BLaER1 treated with 17β-estradiol and CSF1 and Interleukin-3, amounts not matched to agents 10 nM and 100 nM (cell line): Measurements from ENCODE around the gene FN3K.
A peak's percentile ranks its signal among the peaks of the same experiment; 100 is the strongest.

Experiments used
- H3K27ac ChIP-seq, 11 experiments: shearing (Covaris generic); formaldehyde crosslinking; 2 replicates each; pipeline ENCODE4 v1.8.1; 2022
- H3K27me3 ChIP-seq, 11 experiments: shearing (Covaris generic); formaldehyde crosslinking; 2 replicates each; pipeline ENCODE4 v1.8.1; 2022
- H3K36me3 ChIP-seq, 11 experiments: shearing (Covaris generic); formaldehyde crosslinking; 2 replicates each; pipeline ENCODE4 v1.8.1; 2022
- H3K4me1 ChIP-seq, 10 experiments: shearing (Covaris generic); formaldehyde crosslinking; 2 replicates each; pipeline ENCODE4 v1.8.1; 2022
- H3K4me2 ChIP-seq, 11 experiments: shearing (Covaris generic); formaldehyde crosslinking; 2 replicates each; pipeline ENCODE4 v1.8.1; 2022
- H3K4me3 ChIP-seq, 10 experiments: shearing (Covaris generic); formaldehyde crosslinking; 2 replicates each; pipeline ENCODE4 v1.8.1; 2022
- H3K9ac ChIP-seq, 11 experiments: shearing (Covaris generic); formaldehyde crosslinking; 2 replicates each; pipeline ENCODE4 v1.8.1; 2022
- H3K9me3 ChIP-seq, 11 experiments: shearing (Covaris generic); formaldehyde crosslinking; replicated peaks in 1 of 11; 2 replicates each; pipeline ENCODE4 v1.8.1; 2022
- H4K20me1 ChIP-seq, 11 experiments: shearing (Covaris generic); formaldehyde crosslinking; 2 replicates each; pipeline ENCODE4 v1.8.1; 2022
- Cebpa-rat ChIP-seq, 11 experiments: shearing (Covaris generic); IDR thresholded peaks; 2 replicates each; pipeline ENCODE4 v1.8.1; 2022

The FN3K gene

GRCh38 chr17:82692268-82692667, 43.1 kb upstream of the FN3K start:
- H3K4me3 ChIP-seq: no peak overlapping the region

GRCh38 chr17:82693168-82693867, 42.1 kb upstream of the FN3K start:
- Histone ChIP-seq H3K9ac (no peak overlapping the region), H3K36me3 (peaks cover 0 to 28% (median 12%) of the 10 kb centered on the region in 11 experiments; a peak in 12 of 22 replicates), H3K4me3 (no peak overlapping the region), H3K4me1 (peaks cover 19 to 54% (median 45%) of the 10 kb centered on the region in 10 experiments), H4K20me1 (peaks cover 0 to 23% (median 13%) of the 10 kb centered on the region in 11 experiments; a peak in 10 of 22 replicates), H3K4me2 (peak overlapping the region in 3 of 11 experiments; percentile 87 to 94 (median 88); a peak in 5 of 22 replicates), H3K27me3 (peaks cover 25 to 37% (median 31%) of the 10 kb centered on the region in 11 experiments), H3K27ac (no peak overlapping the region), H3K9me3 (peaks cover 32 to 43% (median 40%) of the 10 kb centered on the region in 11 experiments)
- no peak for TF ChIP-seq Cebpa-rat (IDR thresholded peaks at IDR 0.05)

More at GRCh38 chr17:82692268-82692667, 43.1 kb upstream of the FN3K start:
- Histone ChIP-seq H3K9me3 (peaks cover 32 to 43% (median 40%) of the 10 kb centered on the region in 11 experiments), H3K27ac (no peak overlapping the region), H3K9ac (no peak overlapping the region), H4K20me1 (peaks cover 0 to 16% (median 6%) of the 10 kb centered on the region in 11 experiments; a peak in 9 of 22 replicates), H3K27me3 (peaks cover 16 to 28% (median 22%) of the 10 kb centered on the region in 11 experiments), H3K4me1 (peaks cover 12 to 49% (median 36%) of the 10 kb centered on the region in 10 experiments), H3K4me2 (peak overlapping the region in 9 of 11 experiments; percentile 42 to 94 (median 86); a peak in 18 of 22 replicates), H3K36me3 (peaks cover 0 to 28% (median 12%) of the 10 kb centered on the region in 11 experiments; a peak in 12 of 22 replicates)
- TF ChIP-seq Cebpa-rat (IDR thresholded peaks at IDR 0.05): no peak

GRCh38 chr17:82694647-82695046, 40.8 kb upstream of the FN3K start:
- Histone ChIP-seq H3K36me3 (peaks cover 0 to 28% (median 12%) of the 10 kb centered on the region in 11 experiments; a peak in 12 of 22 replicates), H3K4me3 (peak overlapping the region in 1 of 10 experiments; percentile 19; a peak in 2 of 20 replicates), H4K20me1 (peaks cover 0 to 25% (median 13%) of the 10 kb centered on the region in 11 experiments; a peak in 10 of 22 replicates), H3K27me3 (peaks cover 25 to 44% (median 31%) of the 10 kb centered on the region in 11 experiments), H3K27ac (no peak overlapping the region), H3K9ac (no peak overlapping the region), H3K4me2 (no peak overlapping the region), H3K9me3 (peaks cover 32 to 43% (median 40%) of the 10 kb centered on the region in 11 experiments), H3K4me1 (peaks cover 19 to 54% (median 50%) of the 10 kb centered on the region in 10 experiments)
- TF ChIP-seq Cebpa-rat (IDR thresholded peaks at IDR 0.05): no peak

- no peak overlapping the region for H3K27ac ChIP-seq
- no peak overlapping the region for H3K4me2 ChIP-seq
- H3K9me3 ChIP-seq: peaks cover 32 to 43% (median 40%) of the 10 kb centered on the region in 11 experiments
- TF ChIP-seq Cebpa-rat (IDR thresholded peaks at IDR 0.05): no peak
- peak overlapping the region in 1 of 10 experiments; percentile 6; a peak in 1 of 20 replicates for H3K4me3 ChIP-seq
- H3K36me3 ChIP-seq: peaks cover 0 to 28% (median 12%) of the 10 kb centered on the region in 11 experiments; a peak in 12 of 22 replicates
- H3K4me1 ChIP-seq: peaks cover 11 to 45% (median 36%) of the 10 kb centered on the region in 10 experiments
- peaks cover 0 to 18% (median 12%) of the 10 kb centered on the region in 11 experiments; a peak in 10 of 22 replicates for H4K20me1 ChIP-seq
- H3K9ac ChIP-seq: no peak overlapping the region
- peaks cover 25 to 50% (median 31%) of the 10 kb centered on the region in 11 experiments for H3K27me3 ChIP-seq
Measured at GRCh38 chr17:82696259-82696658, 39.2 kb upstream of the FN3K start.

GRCh38 chr17:82696916-82697807, 38.3 kb upstream of the FN3K start:
- Histone ChIP-seq H3K9me3 (peaks cover 32 to 43% (median 40%) of the 10 kb centered on the region in 11 experiments), H3K36me3 (peaks cover 0 to 28% (median 12%) of the 10 kb centered on the region in 11 experiments; a peak in 12 of 22 replicates), H4K20me1 (peaks cover 0 to 18% (median 12%) of the 10 kb centered on the region in 11 experiments; a peak in 10 of 22 replicates), H3K27me3 (peaks cover 25 to 50% (median 31%) of the 10 kb centered on the region in 11 experiments), H3K4me3 (peak overlapping the region; percentile 56 to 76 (median 64)), H3K4me1 (peaks cover 7 to 38% (median 27%) of the 10 kb centered on the region in 10 experiments; a peak in 19 of 20 replicates), H3K9ac (peak overlapping the region; percentile 42 to 78 (median 66); a peak in 21 of 22 replicates), H3K27ac (no peak overlapping the region; a peak in 1 of 22 replicates), H3K4me2 (peak overlapping the region; percentile 89 to 96 (median 94))
- TF ChIP-seq Cebpa-rat (IDR thresholded peaks at IDR 0.05): no peak

- Histone ChIP-seq H3K27ac (no peak overlapping the region; a peak in 1 of 22 replicates), H3K36me3 (peaks cover 0 to 28% (median 12%) of the 10 kb centered on the region in 11 experiments; a peak in 12 of 22 replicates), H3K9me3 (peaks cover 32 to 43% (median 40%) of the 10 kb centered on the region in 11 experiments), H3K4me1 (peaks cover 7 to 38% (median 23%) of the 10 kb centered on the region in 10 experiments; a peak in 19 of 20 replicates), H3K4me2 (peak overlapping the region; percentile 89 to 96 (median 94)), H3K9ac (peak overlapping the region; percentile 42 to 78 (median 66); a peak in 21 of 22 replicates), H3K4me3 (peak overlapping the region; percentile 56 to 76 (median 64)), H3K27me3 (peaks cover 25 to 50% (median 31%) of the 10 kb centered on the region in 11 experiments), H4K20me1 (peaks cover 0 to 18% (median 12%) of the 10 kb centered on the region in 11 experiments; a peak in 10 of 22 replicates)
- no peak for TF ChIP-seq Cebpa-rat (IDR thresholded peaks at IDR 0.05)
Measured at GRCh38 chr17:82697808-82698064, 37.7 kb upstream of the FN3K start.

GRCh38 chr17:82698065-82698973, 37.1 kb upstream of the FN3K start, which contains the start of gene RAB40B:
RAB40B (minus strand) TSS chr17:82698698; CDS start chr17:82698596, 102 bp downstream.
- peaks cover 7 to 39% (median 19%) of the 10 kb centered on the region in 10 experiments; a peak in 19 of 20 replicates for H3K4me1 ChIP-seq
- peaks cover 0 to 28% (median 12%) of the 10 kb centered on the region in 11 experiments; a peak in 12 of 22 replicates for H3K36me3 ChIP-seq
- H3K4me3 ChIP-seq: peak within 1 kb of the TSS; percentile 58 to 77 (median 67)
- H4K20me1 ChIP-seq: peaks cover 0 to 18% (median 12%) of the 10 kb centered on the region in 11 experiments; a peak in 10 of 22 replicates
- H3K9me3 ChIP-seq: peaks cover 32 to 40% (median 39%) of the 10 kb centered on the region in 11 experiments
- no peak for TF ChIP-seq Cebpa-rat (IDR thresholded peaks at IDR 0.05)
- peak within 1 kb of the TSS; percentile 93 to 99 (median 97) for H3K4me2 ChIP-seq
- no peak within 1 kb of the TSS; a peak in 1 of 22 replicates for H3K27ac ChIP-seq
- peaks cover 25 to 50% (median 31%) of the 10 kb centered on the region in 11 experiments for H3K27me3 ChIP-seq
- H3K9ac ChIP-seq: peak within 1 kb of the TSS; percentile 49 to 78 (median 72)
